HepG2 (cell line): ENCODE measurements around the gene SGF29. TPM values are rescaled to one million over a fixed set of nuclear protein-coding genes. Genes with fewer than 3 reads are reported as not detected.

Experiments
- CREM ChIP-seq, 2 experiments: sonication (generic) in 1 of 2; formaldehyde crosslinking in 1 of 2; IDR thresholded peaks; 2 replicates each; pipeline versions ENCODE4 v1.4.0 to v1.6.1; 2016 to 2020; ENCODE audit warnings: antibody characterized with exemption in 1 of 2, mild to moderate bottlenecking in 1 of 2, missing genetic modification reagents in 1 of 2
- DR1 ChIP-seq: sonication (generic); formaldehyde crosslinking; IDR thresholded peaks from 2 replicates; pipeline ENCODE4 v1.8.0; 2021; ENCODE audit warnings: mild to moderate bottlenecking, missing genetic modification reagents, inconsistent platforms
- FLYWCH1 ChIP-seq: sonication (generic); formaldehyde crosslinking; IDR thresholded peaks from 2 replicates; pipeline ENCODE4 v1.8.1; 2023; ENCODE audit warnings: mild to moderate bottlenecking, missing genetic modification reagents
- GATA4 ChIP-seq: sonication (generic); IDR thresholded peaks from 2 replicates; pipeline ENCODE4 v1.6.1; 2016; ENCODE audit warnings: antibody characterized with exemption, low read depth, borderline replicate concordance
- HNF4G ChIP-seq, 2 experiments: sonication (generic) in 1 of 2; formaldehyde crosslinking in 1 of 2; IDR thresholded peaks; 2 replicates each; pipeline versions ENCODE4 v1.4.0 to v1.6.1; 2011 to 2020; ENCODE audit warnings: borderline replicate concordance in 2 of 2, low read depth in 2 of 2, mild to moderate bottlenecking in 2 of 2, low read length in 1 of 2, missing genetic modification reagents in 1 of 2, moderate library complexity in 1 of 2
- KAT2B ChIP-seq: fragments of 150-350 bp; IDR thresholded peaks from 2 replicates; pipeline ENCODE4 v1.6.1; 2014; ENCODE audit warnings: low read depth, low read length, borderline replicate concordance
- PITX1 ChIP-seq: sonication (generic); formaldehyde crosslinking; IDR thresholded peaks from 2 replicates; pipeline ENCODE4 v1.5.1; 2020; ENCODE audit warnings: mild to moderate bottlenecking, missing genetic modification reagents
- SAFB2 ChIP-seq: sonication (generic); formaldehyde crosslinking; IDR thresholded peaks from 2 replicates; pipeline ENCODE4 v1.5.1; 2020; ENCODE audit warnings: missing genetic modification reagents, low read depth, mild to moderate bottlenecking, borderline replicate concordance
- TBX2 ChIP-seq: sonication (generic); formaldehyde crosslinking; IDR thresholded peaks from 2 replicates; pipeline ENCODE4 v1.5.0; 2020; ENCODE audit warnings: missing genetic modification reagents, mild to moderate bottlenecking, borderline replicate concordance
- THYN1 ChIP-seq: sonication (generic); formaldehyde crosslinking; IDR thresholded peaks from 2 replicates; pipeline ENCODE4 v1.8.1; 2023; ENCODE audit warnings: low read depth, mild to moderate bottlenecking, moderate library complexity, missing genetic modification reagents, borderline replicate concordance
- ZFY ChIP-seq: sonication (generic); formaldehyde crosslinking; IDR thresholded peaks from 2 replicates; pipeline ENCODE4 v1.4.0; 2020; ENCODE audit warnings: missing genetic modification reagents
- ZNF34 ChIP-seq: sonication (generic); formaldehyde crosslinking; IDR thresholded peaks from 2 replicates; pipeline ENCODE4 v1.4.0; 2020; ENCODE audit warnings: mild to moderate bottlenecking, missing genetic modification reagents, borderline replicate concordance
- ZNF747 ChIP-seq: sonication (generic); formaldehyde crosslinking; IDR thresholded peaks from 2 replicates; pipeline ENCODE4 v1.8.1; 2023; ENCODE audit warnings: missing genetic modification reagents, mild to moderate bottlenecking, borderline replicate concordance
- polyA plus RNA-seq, 8 experiments: library from polyadenylated mRNA; depleted of rRNA in 3 of 8; stranded (reverse) in 7 of 8; unstranded in 1 of 8; fragments of >200 nt; fragmentation: Illumina TruSeq in 4 of 8; extraction: Trizol in 4 of 8; gene quantifications; 2 replicates each; pipeline versions ENCODE4 v1.2.1 to v1.2.3, GENCODE V29; 2011 to 2016; ENCODE audit warnings: low read depth in 4 of 8, missing spikeins in 1 of 8, mixed read lengths in 1 of 8; ENCODE audit not compliant: insufficient read depth in 1 of 8
- total RNA-seq, 5 experiments: library from RNA; depleted of rRNA; stranded (reverse); fragments of >200 nt; fragmentation: Illumina TruSeq; extraction: Trizol; gene quantifications; 2 replicates each; pipeline ENCODE4 v1.2.3, GENCODE V29; 2016; ENCODE audit warnings: low read depth in 1 of 5
- TF ChIP-seq, protein P1 (sequence below): IDR thresholded peaks from 2 replicates; pipeline ENCODE4 v1.6.1; 2012; ENCODE audit warnings: low read depth, low read length, improper control_type of control experiment
- TF ChIP-seq, protein P2 (sequence below): sonication (generic); formaldehyde crosslinking; IDR thresholded peaks from 2 replicates; pipeline ENCODE4 v1.4.0; 2020; ENCODE audit warnings: missing genetic modification reagents
- TF ChIP-seq, protein P3 (sequence below): sonication (generic); formaldehyde crosslinking; IDR thresholded peaks from 2 replicates; pipeline ENCODE4 v1.4.0; 2020; ENCODE audit warnings: mild to moderate bottlenecking, missing genetic modification reagents
- TF ChIP-seq, protein P4 (sequence below): sonication (generic); formaldehyde crosslinking; IDR thresholded peaks from 2 replicates; pipeline ENCODE4 v1.8.1; 2023; ENCODE audit warnings: missing genetic modification reagents, mild to moderate bottlenecking, borderline replicate concordance

The SGF29 gene
- total and polyA plus RNA-seq, 2 of the 13 experiments (the other 11 are each of a cell fraction or from before 2014, with no cell fraction given): 5.0 to 29.4 TPM

DNA sequence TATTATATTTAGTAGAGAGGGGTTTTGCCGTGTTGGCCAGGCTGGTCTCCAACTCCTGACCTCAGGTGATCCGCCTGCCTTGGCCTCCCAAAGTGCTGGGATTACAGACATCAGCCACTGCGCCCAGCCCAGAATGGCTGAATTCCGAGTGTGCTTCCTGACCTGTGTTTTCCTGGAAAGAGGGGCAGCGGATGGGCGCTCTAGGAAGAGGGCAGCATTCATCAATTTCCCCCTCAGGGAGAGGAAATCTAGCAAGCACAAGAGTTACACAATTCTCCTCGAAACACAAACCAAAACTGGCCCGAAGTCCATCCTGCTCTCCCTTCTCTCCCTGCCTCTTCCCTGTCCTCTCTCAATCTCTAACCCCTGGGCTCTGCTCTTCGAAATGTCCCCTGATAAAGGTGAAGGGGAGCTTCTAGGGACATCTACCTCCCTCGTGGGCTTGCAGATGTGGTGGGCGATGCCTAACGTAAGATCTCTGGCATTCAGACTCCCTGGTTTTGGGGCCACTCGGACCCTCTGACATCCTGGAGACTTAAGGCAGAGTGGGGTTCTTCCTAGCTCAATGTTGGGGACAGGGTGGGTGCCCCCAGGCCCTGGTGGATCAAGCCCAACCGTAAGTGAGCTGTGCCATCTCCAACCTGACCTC lies 48.1 kb upstream of the SGF29 start (continued):
- TF ChIP-seq HNF4G (IDR thresholded peaks at IDR 0.05; ENCODE audit: borderline replicate concordance, low read depth, low read length): peak; percentile 74; the same call in 1 of the 2 replicates
- TF ChIP-seq HNF4G (CRISPR knock-in tag; IDR thresholded peaks at IDR 0.05; ENCODE audit: borderline replicate concordance, low read depth): peak; percentile 90
- TF ChIP-seq, protein P1, sequence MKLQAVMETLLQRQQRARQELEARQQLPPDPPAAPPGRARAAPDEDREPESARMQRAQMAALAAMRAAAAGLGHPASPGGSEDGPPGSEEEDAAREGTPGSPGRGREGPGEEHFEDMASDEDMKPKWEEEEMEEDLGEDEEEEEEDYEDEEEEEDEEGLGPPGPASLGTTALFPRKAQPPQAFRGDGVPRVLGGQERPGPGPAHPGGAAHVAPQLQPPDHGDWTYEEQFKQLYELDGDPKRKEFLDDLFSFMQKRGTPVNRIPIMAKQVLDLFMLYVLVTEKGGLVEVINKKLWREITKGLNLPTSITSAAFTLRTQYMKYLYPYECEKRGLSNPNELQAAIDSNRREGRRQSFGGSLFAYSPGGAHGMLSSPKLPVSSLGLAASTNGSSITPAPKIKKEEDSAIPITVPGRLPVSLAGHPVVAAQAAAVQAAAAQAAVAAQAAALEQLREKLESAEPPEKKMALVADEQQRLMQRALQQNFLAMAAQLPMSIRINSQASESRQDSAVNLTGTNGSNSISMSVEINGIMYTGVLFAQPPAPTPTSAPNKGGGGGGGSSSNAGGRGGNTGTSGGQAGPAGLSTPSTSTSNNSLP: no peak
- no peak for TF ChIP-seq ZNF747 (CRISPR knock-in tag)
- TF ChIP-seq, protein P2, sequence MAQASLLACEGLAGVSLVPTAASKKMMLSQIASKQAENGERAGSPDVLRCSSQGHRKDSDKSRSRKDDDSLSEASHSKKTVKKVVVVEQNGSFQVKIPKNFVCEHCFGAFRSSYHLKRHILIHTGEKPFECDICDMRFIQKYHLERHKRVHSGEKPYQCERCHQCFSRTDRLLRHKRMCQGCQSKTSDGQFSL (CRISPR knock-in tag): 0 out of 2 replicates have a peak, but pooled peaks have one; percentile 62
- TF ChIP-seq FLYWCH1 (CRISPR knock-in tag): 0 out of 2 replicates have a peak, but pooled peaks have one; percentile 62
- TF ChIP-seq SAFB2: 0 out of 2 replicates have a peak, but pooled peaks have one; percentile 47
- peak; percentile 40; the same call in 1 of the 2 replicates for TF ChIP-seq ZFY (CRISPR knock-in tag)
- TF ChIP-seq THYN1 (CRISPR knock-in tag): no peak
- no peak for TF ChIP-seq GATA4
- TF ChIP-seq KAT2B: no peak
- TF ChIP-seq, protein P3, sequence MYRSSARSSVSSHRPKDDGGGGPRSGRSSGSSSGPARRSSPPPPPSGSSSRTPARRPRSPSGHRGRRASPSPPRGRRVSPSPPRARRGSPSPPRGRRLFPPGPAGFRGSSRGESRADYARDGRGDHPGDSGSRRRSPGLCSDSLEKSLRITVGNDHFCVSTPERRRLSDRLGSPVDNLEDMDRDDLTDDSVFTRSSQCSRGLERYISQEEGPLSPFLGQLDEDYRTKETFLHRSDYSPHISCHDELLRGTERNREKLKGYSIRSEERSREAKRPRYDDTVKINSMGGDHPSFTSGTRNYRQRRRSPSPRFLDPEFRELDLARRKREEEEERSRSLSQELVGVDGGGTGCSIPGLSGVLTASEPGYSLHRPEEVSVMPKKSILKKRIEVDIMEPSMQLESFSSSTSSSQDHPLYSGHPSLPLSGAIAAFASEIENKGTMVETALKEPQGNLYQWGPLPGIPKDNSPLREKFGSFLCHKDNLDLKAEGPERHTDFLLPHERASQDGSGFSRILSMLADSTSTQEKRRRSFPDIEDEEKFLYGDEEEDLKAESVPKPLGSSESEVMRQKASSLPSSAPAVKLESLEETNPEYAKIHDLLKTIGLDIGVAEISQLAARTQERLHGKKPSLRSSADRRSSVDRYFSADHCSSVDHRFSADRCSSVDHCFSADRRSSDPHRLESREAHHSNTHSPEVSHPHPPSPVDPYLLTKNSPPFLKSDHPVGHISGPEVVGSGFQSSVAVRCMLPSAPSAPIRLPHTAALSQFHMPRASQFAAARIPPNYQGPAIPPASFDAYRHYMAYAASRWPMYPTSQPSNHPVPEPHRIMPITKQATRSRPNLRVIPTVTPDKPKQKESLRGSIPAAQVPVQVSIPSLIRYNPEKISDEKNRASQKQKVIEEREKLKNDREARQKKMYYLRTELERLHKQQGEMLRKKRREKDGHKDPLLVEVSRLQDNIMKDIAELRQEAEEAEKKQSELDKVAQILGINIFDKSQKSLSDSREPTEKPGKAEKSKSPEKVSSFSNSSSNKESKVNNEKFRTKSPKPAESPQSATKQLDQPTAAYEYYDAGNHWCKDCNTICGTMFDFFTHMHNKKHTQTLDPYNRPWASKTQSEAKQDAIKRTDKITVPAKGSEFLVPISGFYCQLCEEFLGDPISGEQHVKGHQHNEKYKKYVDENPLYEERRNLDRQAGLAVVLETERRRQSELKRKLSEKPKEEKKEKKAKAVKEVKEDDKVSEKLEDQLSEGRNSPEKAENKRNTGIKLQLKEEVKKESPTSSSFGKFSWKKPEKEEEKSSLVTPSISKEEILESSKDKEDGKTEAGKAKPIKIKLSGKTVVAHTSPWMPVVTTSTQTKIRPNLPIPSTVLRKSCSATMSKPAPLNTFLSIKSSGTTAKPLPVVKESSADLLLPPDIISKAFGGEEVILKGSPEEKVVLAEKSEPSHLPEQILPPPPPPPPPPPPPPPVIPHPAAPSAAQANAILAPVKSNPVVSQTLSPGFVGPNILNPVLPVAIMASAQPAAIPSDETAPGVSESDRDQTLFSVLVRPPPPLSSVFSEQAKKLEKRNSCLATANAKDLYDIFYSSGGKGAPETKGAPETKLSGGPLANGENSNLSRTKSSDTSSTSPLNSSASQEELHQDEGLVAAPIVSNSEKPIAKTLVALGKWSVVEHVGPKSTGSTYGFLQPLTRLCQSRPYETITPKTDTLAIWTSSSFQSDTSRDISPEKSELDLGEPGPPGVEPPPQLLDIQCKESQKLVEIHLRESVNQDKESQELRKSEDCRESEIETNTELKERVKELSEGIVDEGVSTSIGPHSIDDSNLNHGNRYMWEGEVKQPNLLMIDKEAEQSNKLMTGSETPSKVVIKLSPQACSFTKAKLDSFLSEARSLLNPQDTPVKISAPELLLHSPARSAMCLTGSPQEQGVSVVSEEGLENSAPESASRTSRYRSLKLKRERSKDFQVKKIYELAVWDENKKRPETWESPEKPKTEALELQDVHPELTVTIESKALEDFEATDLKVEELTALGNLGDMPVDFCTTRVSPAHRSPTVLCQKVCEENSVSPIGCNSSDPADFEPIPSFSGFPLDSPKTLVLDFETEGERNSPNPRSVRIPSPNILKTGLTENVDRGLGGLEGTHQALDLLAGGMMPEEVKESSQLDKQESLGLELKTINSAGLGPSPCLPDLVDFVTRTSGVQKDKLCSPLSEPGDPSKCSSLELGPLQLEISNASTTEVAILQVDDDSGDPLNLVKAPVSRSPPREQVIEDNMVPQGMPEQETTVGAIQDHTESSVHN (CRISPR knock-in tag): no peak
- TF ChIP-seq ZNF34 (CRISPR knock-in tag): no peak
- peak; percentile 67 for TF ChIP-seq CREM (IDR thresholded peaks at IDR 0.05)
- no peak for TF ChIP-seq CREM (CRISPR knock-in tag; IDR thresholded peaks at IDR 0.05)
- TF ChIP-seq, protein P4, sequence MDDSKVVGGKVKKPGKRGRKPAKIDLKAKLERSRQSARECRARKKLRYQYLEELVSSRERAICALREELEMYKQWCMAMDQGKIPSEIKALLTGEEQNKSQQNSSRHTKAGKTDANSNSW (CRISPR knock-in tag): no peak
- TF ChIP-seq DR1: no peak
- TF ChIP-seq TBX2 (CRISPR knock-in tag): peak; percentile 16; the same call in 1 of the 2 replicates
- TF ChIP-seq PITX1 (CRISPR knock-in tag): peak; percentile 64; the same call in 1 of the 2 replicates
